ENCODE data around the gene CADPS. TPM values are rescaled to one million over a fixed set of nuclear protein-coding genes. Genes with fewer than 3 reads are reported as not detected.

Gene CADPS
- total RNA-seq, 4 donors from 2014 or later, result 1.0 to 8.1 (median 2.0) TPM

- no peak for DNase-seq (ENCODE audit: extremely low spot score)
- intact Hi-C loops (cut with DNase I), result no loop called here
- Histone ChIP-seq H3K9me3 (no peaks in the 10 kb centered on the region), H3K4me3 (no peak overlapping the region), H3K27me3 (peaks cover 0 to 8% (median 0%) of the 10 kb centered on the region in 4 donors), H3K27ac (replicated peaks in 1 of 4) (no peak overlapping the region), H3K36me3 (no peaks in the 10 kb centered on the region), H3K4me1 (no peaks in the 10 kb centered on the region)
- 74% methylated on average over 8 of the region's 8 CpGs for WGBS
- no peak for TF ChIP-seq EP300 (IDR thresholded peaks at IDR 0.05)
- no peak for TF ChIP-seq POLR2AphosphoS5 (IDR thresholded peaks at IDR 0.05)
- no peak for TF ChIP-seq CTCF (IDR thresholded peaks at IDR 0.05)
- no peak for TF ChIP-seq POLR2A (IDR thresholded peaks at IDR 0.05; ENCODE audit: low read depth)
Observed at GRCh38 chr3:62451211-62451887, 423.9 kb downstream of the CADPS start.

- intact Hi-C loops (cut with DNase I), result no loop called here
- H3K9me3 ChIP-seq, result no peaks in the 10 kb centered on the region
- WGBS, result 78% methylated on average over 5 of the region's 5 CpGs
- H3K36me3 ChIP-seq, result no peaks in the 10 kb centered on the region
- DNase-seq (ENCODE audit: extremely low spot score), result no peak
- TF ChIP-seq POLR2AphosphoS5 (IDR thresholded peaks at IDR 0.05), result no peak
- TF ChIP-seq EP300 (IDR thresholded peaks at IDR 0.05), result no peak
- TF ChIP-seq POLR2A (IDR thresholded peaks at IDR 0.05; ENCODE audit: low read depth), result no peak
- no peak for TF ChIP-seq CTCF (IDR thresholded peaks at IDR 0.05)
- peaks cover 0 to 8% (median 0%) of the 10 kb centered on the region in 4 donors for H3K27me3 ChIP-seq
- no peak overlapping the region for H3K27ac ChIP-seq (replicated peaks in 1 of 4)
- no peak overlapping the region for H3K4me3 ChIP-seq
- no peaks in the 10 kb centered on the region for H3K4me1 ChIP-seq
Observed at GRCh38 chr3:62446337-62446940, 428.8 kb downstream of the CADPS start.

GRCh38 chr3:62445275-62445674, 429.9 kb downstream of the CADPS start:
- 17% methylated on average over 1 of the region's 1 CpG for WGBS
- Histone ChIP-seq H3K36me3 (no peaks in the 10 kb centered on the region), H3K4me1 (no peaks in the 10 kb centered on the region), H3K4me3 (peak overlapping the region in 2 of 4 donors; percentile 15 to 29), H3K27ac (replicated peaks in 1 of 4) (no peak overlapping the region), H3K27me3 (peaks cover 0 to 8% (median 0%) of the 10 kb centered on the region in 4 donors), H3K9me3 (no peaks in the 10 kb centered on the region)
- intact Hi-C loops (cut with DNase I), result no loop called here
- TF ChIP-seq POLR2AphosphoS5 (IDR thresholded peaks at IDR 0.05) (no peak), POLR2A (IDR thresholded peaks at IDR 0.05; ENCODE audit: low read depth) (no peak), EP300 (IDR thresholded peaks at IDR 0.05) (no peak), CTCF (IDR thresholded peaks at IDR 0.05) (no peak)
- DNase-seq (ENCODE audit: extremely low spot score), result no peak

- Histone ChIP-seq H3K4me1 (no peaks in the 10 kb centered on the region), H3K27me3 (no peaks in the 10 kb centered on the region), H3K4me3 (no peak overlapping the region), H3K9me3 (no peaks in the 10 kb centered on the region), H3K36me3 (no peaks in the 10 kb centered on the region), H3K27ac (replicated peaks in 1 of 4) (no peak overlapping the region)
- intact Hi-C loops (cut with DNase I), result no loop called here
- no peak for TF ChIP-seq POLR2A (IDR thresholded peaks at IDR 0.05; ENCODE audit: low read depth)
- TF ChIP-seq CTCF (IDR thresholded peaks at IDR 0.05), result no peak
- no peak for TF ChIP-seq POLR2AphosphoS5 (IDR thresholded peaks at IDR 0.05)
- TF ChIP-seq EP300 (IDR thresholded peaks at IDR 0.05), result no peak
- no peak for DNase-seq (ENCODE audit: extremely low spot score)
Observed at GRCh38 chr3:62439978-62440377, 435.2 kb downstream of the CADPS start.
